Astrocyte of the hippocampus (primary cell): Measurements from ENCODE around the gene NDUFS8.

Experiments used
- DNase-seq: peaks from one replicate; pipeline ENCODE4 v3.0.0; 2011; ENCODE audit warnings: low read depth, low spot score

The NDUFS8 gene

DNA sequence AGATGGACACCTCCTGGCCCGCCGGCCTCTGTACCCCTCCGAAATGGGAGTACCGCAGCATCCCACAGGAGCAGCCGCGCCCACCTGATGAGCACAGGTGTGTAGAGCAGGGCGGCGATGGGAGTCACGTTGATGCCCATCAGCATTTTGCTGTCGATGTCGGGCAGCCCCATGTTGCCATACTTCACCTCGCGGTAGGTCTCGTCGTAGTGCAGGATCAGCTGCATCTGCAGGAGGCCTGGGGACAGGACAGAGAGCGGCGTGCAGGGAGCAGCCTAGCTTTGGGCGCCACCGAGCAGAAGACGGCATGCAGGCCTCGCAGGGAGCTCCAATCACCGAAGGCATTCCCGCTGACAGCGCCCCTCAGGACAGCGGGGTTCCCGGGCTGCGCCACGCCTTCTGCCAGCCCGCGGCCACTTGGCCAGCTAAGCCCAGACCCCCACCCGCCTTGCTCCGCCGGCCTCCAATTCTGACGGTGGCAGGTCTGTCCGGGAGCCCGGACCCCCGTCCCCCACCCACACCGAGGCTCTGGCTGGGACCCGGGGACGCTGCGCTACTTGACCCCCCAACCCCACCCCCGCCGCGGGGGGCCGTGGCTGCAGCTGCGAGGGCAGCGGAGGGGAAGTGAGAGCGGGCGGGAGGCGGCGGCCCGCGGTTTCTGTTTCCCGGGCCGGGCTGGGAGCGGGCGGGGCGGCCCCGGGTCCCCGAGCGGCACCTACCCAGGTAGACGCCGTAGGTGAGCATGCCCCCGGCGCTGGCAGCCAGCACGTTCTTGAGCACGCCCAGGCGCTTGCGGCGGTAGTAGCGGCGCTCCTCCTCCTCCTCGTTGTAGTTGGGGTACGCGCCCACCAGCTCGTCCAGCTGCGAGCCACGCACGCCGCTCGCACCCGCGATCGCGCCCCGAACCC, 27.3 kb upstream of the NDUFS8 start:
- DNase-seq, result peak; percentile 47

DNA sequence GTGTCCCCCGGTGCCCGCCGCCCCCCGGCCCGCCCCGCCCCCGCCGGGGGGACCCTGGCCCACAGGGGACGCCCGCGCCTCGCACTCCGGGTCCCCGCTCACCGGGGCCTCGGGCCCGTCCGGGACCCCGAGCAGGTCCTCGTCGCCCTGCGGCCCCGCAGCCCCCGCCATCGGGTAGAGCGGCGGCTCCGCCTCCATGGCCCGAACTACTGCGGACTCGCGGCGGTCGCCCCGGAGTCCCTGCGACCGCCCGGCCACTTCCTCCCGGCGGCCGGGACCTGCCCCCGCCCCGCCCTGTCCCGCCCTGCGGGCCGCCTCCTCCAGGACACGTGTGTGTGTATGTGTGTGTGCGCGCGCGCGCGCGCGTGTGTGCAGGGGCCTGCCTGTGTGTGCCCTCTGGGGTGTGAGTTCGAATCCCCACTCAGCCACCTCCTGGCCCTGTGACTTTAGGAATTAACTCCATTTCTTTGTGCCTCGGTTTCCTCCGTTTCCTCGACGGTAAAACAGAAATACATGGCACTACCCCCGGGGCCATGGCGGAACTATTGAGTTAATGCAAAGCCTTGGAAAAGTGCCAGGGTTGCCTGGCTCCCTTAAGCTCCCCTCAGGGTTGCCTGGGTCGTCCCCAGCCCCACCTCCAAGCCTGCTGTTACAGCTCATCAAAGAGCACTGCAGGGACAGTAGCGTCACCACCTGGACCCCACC, 26.5 kb upstream of the NDUFS8 start, which contains the start of gene UNC93B1:
TSS of gene UNC93B1 (minus strand) at position 252 of the 705 bp plus-strand sequence. CDS start at position 198, 54 bp downstream.
- DNase-seq, result peak; percentile 90

DNA sequence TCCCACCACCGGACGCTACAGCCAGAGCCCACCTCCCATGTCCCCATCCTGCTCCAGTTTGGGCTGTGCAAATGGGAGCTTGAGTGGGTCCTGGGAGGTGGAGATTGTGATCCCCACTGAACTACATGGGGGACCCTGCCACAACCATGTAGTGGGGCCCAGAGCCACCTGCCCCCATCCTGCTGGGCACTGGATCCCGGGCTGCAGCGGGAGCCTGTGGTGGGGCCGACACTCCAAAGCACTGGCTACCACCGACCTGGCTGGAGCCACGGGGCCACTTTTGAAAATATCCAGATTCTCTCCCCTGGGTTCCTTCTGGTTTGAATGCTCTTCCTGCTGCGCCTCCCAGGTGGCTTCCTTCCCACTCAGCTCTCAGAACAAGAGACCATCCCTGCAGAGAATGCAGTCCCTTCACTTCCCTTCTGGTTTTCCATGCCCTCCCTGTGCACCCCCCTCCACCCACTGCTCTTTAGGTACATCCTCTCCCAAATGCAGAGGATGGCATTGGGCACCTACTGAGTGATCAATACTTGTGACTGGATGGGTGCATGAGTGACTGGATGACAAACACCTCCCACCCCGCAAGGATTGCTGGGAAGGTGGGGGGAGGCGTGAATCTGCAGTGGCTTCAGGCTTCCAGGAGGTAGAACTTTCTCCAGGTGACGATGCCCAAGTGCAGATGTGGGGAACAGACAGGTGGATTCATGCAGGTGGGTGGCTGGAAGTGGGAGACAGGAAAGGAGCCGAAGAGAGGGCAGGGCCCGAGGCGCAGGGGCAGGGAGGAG, 25.7 kb upstream of the NDUFS8 start:
- no peak for DNase-seq

DNA sequence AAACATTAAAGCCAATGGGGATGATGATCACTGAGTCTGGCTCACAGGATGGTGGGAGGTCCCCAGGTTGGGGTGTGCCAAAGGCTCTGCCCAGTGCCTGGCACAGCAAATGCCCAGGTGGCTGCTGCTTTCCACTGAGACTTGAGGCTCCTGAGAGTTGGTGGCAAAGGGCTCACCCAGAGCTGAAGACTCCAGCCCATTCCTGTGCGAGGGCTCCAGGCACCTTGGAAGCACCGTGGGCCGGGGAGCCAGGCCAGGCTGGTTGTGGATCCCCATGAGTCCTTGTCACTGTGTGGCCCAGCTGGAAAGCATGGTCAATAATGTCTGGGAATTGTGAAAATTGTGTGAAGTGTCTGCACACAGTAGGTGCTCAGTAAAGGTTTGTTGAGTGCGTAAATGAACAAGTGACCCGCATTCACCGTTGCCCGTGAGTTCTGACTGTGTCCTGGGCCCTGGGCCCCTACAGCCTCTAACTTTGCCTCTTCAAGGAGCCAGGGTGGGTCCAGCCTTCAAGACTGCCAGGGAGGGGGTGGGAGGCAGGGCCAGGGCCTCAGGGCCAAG, 23.8 kb upstream of the NDUFS8 start:
- DNase-seq, result no peak

DNA sequence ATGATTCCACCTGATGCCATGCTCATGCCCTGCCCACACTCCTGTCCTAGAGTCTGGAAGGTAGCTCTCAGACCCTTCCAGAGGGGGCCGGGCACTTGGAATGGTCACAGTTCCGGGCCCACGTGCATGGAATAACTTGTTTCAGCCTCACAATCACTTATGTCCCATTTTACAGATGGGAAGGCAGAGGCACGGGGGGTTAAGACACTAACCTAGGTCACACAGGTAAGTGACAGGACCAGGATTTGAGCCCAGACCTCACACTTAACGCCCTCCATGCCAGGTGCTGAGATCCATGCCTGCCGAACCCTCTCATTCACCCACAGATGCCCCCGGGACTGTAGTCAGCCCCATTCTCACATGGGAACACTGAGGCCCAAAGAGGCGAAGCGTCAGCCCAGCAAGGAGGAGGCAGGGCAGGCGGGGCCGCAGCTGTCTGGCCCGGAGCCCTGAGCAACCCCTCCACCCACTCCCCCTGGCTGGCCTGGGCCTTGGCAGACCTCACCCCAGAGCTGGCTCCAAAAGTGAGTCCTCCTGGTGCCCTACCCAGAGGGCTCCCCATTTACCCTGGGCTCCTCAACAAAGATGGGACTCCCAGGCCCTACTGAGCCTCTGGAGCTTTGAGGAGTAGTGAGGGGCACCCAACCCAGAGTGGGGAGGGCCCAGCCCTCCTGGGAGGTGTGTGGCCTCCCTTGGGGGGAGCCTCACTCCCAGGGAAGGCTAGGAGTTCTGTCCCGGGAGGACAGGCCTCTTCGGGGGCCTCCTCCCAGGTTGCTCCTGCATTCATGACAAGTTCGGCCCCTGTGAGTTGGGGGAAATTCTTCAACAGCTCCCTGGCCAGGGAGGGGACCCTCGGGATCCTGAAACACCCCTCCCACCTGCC, 22.7 kb upstream of the NDUFS8 start:
- DNase-seq, result no peak

DNA sequence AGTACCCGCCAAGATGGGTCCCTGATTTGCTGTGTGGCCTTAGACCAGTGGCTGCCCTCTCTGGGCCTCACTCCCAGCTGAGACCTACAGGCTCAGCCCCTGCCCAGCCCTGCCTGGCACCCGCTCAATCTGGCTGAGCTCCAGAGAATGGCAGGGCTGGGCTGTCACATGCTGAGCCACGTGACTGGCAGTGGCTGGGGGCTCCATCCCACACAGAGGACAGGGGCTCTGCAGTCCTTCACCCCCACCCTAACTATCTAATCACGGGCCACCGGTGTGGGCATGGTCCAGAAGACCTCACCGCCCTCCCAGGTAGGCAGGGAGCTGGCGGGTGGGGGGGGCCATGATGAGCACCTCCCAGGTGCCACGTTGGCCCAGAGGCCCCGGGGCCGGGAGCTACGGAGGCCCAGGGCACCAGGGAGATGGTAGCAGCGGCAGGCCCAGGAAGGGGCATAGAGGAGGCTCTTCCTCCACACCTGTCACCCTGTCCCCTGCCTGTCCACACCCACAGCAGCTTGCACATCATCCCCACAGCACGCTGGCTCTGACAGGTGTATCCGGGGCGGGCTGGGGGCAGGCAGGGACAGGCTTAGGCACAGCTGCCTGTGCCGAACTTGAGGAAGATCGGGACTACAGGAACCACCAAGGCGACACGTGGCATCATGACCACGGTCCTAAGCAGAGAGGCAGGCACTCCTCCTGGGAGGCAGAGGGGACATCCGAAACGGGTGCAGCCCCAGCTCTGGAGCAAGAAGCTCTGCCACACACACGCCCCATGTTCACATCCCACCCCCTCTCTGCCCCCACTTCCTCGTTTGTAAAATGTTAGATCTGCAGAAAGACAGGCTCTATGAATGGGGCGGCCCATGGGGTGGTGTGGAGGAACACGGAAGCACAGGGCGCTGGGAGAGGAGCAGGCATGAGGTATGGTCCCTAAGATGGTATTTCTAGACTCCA, 21.8 kb upstream of the NDUFS8 start:
- DNase-seq, result no peak

DNA sequence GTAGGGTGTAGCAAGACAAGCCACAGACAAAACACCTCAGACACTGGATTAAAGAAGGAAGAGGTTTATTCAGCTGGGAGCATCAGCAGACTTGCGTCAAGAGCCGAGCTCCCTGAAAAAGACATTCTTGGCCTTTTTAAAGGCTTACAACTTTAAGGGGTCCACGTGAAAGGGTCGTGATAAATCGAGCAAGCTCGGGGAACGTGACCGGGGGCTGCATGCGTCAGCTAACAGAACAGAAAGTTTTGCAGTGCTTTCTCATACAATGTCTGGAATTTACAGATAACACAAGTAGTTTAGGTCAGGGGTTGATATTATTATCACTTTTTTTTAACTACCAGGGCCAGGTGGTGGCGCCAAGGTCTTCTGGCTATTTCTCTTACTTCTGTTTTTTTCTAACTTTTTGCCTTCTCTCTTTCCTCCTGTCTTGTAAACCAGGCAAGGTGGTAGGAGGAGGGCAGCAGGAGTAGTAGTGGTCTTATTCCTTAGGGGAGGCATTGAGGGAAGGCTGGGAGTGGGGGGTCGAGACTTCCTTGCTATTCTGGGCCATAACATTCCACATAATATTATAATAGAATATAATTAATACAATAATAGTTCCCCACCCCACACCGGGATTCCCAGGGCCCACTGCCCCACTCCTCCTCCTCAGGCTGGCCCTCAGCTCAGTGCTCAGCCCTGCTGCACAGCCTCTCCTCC, 20.9 kb upstream of the NDUFS8 start:
- DNase-seq, result peak; percentile 64

DNA sequence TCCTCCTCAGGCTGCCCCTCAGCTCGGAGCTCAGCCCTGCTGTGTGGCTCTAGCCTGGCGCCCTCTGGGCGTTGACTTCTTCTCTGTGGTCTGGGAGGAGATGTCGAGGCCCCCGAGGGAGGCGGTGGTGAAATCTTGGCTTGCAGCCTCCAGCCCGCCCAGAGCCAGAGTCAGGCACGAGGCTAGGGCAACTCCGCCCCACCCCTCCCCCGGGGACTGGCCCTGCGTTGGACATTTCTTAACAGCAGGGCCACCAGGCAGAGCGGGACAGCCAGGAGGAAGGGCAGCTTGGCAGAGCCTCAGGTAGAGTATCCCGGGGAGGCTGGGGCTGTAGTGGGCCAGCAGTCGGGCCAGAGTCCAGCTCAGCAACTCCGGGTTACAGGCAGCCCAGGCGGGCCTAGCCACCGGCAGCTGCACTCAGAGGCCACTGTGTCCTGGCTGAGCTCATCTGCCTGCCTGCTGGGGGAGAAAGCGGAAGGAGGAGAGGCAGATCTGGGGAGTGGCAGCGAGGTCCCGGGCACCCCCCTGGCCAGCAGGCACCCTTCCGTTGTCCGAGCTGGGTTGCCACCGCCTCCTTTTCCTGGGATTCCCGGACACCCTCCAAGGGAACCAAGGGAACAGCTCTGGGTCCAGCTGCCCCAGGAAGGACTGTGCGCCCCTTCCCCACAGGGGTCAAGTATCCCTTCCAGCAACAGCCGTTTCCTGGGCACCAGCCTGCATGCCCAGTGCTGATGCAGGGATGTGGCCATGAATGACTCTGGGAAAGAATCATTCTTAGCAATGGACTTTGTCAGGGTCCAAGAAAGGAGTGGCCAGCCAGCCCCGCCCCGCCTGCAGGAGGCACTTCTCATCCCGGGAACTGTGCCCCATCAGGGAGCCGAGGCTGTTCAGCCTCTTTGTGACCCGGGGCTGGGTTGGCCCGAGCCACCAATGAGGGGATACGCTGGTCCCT, 20.1 kb upstream of the NDUFS8 start, which contains the start of gene ALDH3B1:
TSS of gene ALDH3B1 (plus strand) at position 238 of the 952 bp plus-strand sequence. CDS start 4,971 bp downstream, outside the sequence.
- peak; percentile 92 for DNase-seq

DNA sequence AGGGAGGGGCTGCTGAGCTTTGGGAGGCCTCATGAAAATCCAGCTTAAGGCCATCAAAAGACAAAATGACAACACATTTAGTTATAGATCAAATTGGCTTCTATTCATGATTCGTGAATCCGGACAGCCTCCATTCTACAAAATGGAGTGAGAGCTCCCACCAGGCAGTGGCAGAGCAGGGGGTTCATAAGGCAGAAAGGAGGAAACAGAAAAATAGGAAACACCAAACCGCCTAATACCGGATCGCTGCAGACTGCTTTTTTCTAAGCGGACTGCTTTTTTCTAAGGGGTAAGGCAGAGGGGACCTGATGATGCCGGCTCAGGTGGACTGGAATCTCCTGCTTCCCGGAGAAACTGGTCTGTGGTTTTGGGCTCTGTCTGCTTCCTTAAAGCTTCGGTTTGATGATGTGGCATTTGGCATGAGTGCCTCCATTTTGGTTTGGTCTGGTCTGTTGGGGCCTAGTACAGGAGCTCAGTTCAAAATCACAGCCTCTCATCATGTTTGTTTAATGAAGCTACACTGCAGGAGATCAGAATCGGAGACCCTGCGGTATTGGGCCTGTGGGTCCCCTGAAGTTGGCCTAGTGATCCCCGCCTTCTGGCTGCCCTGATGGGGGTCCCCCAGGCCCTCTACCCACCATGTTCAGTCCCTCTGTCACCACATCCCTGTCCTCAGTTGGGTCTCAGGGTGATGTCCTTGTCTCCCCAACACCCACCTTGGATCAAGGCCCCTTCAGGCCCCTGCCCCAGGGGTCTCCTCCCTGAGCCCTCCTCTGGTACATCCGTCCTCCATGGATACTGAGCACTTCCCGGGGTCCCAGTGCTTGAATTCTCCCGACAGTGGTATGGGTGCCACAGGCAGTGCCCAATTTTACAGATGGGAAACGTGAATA, 19.2 kb upstream of the NDUFS8 start:
- no peak for DNase-seq

DNA sequence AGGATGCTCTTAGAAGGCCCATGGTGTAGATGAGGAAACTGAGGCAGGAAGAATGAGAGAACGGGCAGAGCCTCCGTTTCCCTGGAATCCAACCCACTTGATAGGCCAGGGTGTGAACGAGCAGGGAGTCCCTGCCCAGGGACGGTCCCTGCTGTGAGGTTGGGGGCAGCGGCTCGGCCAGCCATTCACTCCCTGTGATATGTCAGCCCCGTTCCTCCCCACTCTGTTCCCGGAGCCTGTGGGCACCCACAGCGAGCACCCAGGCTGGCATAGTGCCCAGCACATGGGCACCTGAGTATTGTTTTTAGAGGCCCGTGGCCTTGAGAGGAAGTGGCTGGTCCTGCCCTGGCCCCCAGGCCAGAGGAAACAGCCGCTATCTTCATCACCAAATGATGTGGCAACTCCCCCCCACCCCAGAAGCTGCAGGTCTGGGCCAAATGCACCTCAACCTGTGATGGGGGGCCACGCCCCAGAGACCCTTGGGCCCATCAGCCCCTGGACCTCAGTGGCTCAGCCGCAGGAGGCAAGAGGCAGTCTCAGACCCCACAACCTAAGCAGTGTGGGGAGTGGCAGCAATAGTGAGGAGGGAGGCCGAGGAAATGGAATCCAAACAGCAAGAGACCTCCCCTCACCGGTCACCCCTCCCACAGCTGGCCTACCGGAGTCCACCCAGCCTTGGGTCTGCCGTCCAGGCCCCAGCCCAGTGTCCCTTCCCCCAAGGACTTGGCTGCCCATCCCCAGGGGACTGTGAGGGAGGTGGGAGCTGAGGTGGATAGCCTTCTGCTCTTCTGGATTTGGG, 18.2 kb upstream of the NDUFS8 start:
- DNase-seq, result no peak

DNA sequence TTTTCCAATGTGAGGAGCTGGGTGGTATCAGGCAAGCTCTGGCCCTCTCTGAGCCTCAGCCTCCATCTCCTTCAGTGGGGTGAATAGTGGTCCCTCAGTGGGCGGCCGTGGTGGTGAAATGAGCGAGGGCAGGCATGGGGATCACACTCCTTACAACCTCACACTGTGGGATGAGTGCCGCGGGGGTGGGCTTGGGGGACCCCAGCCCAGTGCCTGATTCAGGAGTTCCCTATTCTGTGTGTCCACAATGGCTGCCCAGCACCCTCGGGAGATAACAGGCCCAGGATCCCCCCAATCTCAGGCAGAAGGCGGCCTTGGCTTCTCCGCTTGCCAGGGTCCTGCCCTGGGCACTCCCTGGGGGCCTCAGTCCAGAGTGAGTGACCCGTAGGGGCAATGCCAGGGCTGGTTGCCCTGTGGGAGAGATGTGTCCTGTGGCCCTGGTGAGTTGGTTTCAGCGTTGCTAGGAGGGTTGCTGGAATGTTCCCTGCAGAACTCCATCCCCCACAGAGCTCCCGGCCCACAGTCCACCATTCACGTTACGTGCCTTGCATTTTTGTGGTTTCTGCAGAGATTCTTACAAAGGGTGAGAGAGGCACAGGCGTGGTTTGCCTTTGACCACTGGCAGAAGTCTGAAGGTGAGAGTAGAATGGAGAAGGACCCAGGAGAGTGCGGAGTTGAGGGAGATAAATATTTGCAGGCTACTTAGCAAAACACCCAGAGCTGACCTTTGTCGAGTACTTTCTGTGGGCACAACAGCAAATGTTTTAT, 17.5 kb upstream of the NDUFS8 start:
- DNase-seq, result peak; percentile 99

DNA sequence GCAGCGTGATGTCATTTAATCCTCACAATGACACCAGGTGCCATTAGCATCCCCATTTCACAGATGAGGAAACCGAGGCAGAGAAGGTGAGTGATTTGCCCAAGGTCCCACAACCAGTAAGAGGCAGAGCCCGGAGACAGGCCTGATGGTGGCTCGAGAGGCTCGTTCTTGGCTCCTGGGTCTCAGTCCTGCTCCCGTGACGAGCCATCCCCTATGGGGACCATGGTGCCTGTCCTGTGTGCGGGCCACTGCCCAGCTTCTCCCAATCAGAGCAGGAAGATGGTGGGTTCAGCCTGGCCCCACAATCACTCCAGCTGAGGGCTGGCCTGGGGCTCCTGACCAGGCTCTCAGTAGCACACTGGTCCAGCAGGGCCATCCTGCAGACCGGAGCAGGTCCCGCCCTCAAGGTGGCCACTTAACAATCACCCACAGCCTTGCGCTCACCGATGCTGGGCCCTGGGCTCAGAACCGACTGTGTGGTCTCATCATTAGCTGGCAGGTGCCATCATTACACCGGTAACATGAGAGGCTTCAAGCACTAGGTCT, 16.8 kb upstream of the NDUFS8 start:
- no peak for DNase-seq

DNA sequence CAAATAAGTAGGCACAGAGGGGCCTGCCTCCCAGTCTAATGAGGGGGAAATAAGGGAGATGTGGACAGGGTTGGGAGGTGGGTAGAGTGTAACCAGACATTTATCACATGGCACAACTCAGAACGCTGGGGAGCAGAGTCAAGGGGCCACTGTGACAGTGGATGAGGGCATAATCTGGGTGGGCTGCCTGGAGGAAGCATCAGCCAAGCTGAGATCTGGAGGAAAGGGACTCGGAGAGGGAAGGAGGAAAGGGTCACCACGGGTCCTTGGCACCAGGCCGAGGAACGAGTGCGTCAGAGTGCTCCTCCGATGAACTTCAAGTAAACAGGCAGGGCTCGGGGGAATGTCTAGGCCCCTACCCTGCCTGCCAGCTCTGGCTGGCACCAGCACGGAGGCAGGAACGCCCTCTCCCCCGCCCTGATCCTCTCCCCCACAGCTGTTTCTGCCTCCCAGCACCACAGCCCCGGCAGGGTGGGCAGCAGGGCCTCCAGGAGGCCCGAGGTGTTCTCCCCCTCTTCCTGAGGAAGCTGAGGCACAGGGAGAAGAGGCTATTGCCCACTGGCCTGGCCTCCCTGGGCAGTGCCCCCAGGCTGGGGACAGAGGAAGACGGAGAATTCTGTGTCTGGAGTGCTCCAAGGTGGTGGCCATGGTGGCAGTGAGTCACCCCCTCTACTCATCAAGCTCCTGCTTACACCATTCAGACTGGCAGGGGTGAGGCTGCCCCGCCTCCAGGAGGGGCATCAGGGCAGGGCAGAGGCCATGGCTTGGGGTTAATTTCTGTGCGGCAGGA, 16.1 kb upstream of the NDUFS8 start:
- DNase-seq, result peak; percentile 89

DNA sequence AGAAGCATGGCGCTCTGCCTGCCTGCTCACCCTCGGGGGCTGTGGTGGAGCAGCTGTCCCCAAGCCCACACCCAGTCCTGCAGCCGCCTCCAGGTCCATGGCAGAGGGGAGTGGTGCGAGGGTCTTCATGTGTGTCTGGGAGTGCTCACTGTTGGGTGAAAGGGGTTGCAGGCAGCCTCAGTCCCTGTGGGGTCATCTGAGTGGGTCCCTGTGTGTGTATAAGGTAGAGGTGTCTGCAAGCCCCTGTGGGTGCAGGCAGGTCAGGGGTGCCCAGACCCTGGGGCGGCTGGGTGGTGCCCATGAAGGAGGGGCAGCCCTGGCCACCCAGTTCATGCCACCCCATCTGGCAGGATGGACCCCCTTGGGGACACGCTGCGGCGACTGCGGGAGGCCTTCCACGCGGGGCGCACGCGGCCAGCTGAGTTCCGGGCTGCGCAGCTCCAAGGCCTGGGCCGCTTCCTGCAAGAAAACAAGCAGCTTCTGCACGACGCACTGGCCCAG, 15.5 kb upstream of the NDUFS8 start:
- no peak for DNase-seq
